ENCODE data around the gene PAPPA.

- no peak for TF ChIP-seq CTCF (IDR thresholded peaks at IDR 0.05)
- TF ChIP-seq EP300 (IDR thresholded peaks at IDR 0.05), result no peak
- TF ChIP-seq POLR2A (IDR thresholded peaks at IDR 0.05), result no peak
- TF ChIP-seq POLR2AphosphoS5 (IDR thresholded peaks at IDR 0.05), result no peak
These were observed 16.6 kb upstream of the PAPPA start for GRCh38 chr9:116137010-116137409.

Data from suprapubic skin (tissue), 4 donors.